GM18498 (cell line): Measurements from ENCODE around the gene CA11.

Experiments used
- ATAC-seq: cut with Tn5 transposase; IDR thresholded peaks from one replicate; pipeline ENCODE4 v1.9.1; 2021; ENCODE audit warnings: mild to moderate bottlenecking, moderate library complexity; ENCODE audit not compliant: unreplicated experiment

CA11 gene

GRCh38 chr19:48615231-48616040 lies 30.6 kb downstream of the CA11 start:
- no peak for ATAC-seq

GRCh38 chr19:48614436-48615230 lies 31.4 kb downstream of the CA11 start, which contains the start of gene FAM83E:
Gene FAM83E, minus strand, starts transcription at chr19:48615076. Its CDS starts 1,704 bp downstream, at chr19:48613372.
- no peak for ATAC-seq

DNA sequence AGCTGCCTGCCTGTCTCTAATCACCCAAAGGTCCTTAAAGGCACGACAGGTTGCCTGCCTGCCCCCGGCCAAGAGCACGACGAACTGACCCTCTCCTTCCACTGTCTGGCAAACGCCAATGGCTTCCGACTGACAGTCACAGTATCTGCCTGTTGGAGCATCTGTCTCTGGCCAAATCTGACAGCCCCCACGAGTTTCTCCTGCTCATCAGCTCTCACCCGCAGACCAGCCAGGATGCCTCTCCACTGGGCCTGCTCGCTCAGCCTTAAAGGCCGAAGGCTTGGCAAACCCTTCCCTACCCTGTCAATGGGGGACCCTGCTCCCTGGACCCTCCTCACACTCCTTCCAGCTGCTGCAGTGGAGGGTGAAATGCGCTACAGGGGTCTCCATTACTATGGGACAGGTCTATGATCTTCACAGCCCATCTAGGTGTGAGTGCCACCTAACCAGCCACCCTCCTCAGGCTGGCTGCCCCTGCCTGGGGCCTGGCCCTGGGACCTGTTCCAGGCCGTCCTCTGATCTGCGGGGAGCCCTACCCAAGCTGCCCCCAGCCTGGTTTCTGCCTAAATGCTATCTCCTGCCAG lies 32.0 kb downstream of the CA11 start:
- ATAC-seq, result no peak

DNA sequence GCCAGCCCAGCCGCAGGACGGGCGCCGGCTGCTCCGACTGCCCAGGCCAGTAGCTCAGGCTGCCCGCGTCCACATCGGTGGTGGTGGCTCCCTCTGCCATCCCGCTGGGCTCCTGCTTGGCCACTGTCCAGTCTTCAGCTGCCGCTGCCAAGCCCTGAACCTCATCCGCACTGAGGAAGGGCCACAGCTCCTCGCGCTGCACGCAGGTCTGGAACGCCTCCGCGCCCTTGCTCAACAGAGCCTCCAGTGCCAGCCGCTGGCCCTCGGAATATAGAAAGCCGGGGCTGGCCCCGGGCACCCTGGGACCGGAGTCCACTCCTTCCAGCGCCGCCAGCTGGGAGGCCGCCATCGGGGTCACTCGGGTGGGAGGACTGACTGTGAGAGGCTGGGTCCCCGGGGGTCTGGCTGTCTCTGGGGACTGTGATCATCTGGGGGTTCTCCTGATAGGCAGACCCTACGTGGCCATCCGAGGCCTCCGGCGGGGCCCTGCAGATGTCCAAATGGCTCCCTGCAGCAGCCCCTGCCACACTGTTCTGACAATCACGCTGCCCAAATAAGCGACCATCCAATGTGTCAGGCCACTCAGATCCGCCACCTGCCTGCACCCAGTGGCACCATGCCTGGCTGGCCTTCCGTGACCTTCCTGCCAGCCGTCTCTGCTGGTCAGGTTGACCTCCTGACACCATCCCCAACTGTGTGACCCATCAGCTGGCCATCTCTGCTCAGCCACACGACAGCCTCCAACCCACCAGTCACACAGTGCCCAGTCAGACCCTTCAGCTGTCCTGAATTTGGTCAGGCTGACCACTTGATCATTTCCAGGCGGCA lies 32.7 kb downstream of the CA11 start:
- ATAC-seq, result no peak

GRCh38 chr19:48611872-48612271 lies 34.1 kb downstream of the CA11 start:
- ATAC-seq, result no peak

DNA sequence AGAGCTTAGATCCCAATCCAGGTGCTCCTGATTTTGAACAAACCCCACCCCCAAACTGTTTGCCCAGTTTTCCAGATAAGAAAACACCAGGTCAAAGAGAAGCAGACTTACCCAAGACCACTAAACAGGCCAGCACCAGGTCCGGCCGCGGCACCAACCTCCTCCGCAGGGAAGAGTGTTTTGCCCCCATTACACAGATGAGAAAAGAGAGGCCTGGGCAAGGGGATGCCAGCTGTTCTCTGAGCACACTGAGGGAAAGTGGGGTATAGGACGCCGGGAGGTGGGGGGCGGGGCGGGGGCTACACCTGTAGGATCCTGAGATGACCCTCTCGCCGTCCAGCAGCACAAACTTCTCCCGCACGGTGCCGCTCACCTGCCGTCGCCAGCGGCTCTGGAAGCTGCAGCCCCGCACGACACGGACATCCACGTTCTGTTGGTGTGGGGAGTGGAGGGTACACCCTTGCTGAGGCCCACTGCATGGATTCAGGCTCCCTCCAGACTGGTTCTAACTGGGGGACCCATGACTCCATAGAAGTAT lies 36.3 kb downstream of the CA11 start:
- no peak for ATAC-seq

DNA sequence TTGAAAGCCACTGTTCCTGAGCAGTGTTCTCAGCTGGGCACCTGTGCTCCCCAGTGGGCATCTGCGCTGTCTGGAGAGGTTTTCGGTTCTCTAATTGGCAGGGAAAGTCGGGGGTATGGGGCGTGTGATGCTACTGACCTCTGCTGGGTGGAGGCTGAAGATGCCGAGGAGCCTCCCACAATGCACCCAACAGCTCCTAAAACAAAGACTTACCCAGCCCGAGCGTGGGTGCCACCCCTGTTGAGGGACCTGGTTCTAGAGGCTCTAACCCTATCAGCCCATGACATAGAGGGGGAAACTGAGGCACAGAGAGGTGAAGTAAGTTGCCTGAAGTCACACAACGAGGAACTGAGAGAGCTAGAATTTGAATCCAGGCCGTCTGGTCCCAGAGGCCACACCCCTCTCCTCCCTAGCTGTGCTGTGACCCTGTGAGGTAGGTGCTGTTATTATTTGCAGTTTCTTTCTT lies 37.2 kb downstream of the CA11 start:
- no peak for ATAC-seq

- ATAC-seq, result no peak
These were observed 38.6 kb downstream of the CA11 start for GRCh38 chr19:48607359-48607755.

DNA sequence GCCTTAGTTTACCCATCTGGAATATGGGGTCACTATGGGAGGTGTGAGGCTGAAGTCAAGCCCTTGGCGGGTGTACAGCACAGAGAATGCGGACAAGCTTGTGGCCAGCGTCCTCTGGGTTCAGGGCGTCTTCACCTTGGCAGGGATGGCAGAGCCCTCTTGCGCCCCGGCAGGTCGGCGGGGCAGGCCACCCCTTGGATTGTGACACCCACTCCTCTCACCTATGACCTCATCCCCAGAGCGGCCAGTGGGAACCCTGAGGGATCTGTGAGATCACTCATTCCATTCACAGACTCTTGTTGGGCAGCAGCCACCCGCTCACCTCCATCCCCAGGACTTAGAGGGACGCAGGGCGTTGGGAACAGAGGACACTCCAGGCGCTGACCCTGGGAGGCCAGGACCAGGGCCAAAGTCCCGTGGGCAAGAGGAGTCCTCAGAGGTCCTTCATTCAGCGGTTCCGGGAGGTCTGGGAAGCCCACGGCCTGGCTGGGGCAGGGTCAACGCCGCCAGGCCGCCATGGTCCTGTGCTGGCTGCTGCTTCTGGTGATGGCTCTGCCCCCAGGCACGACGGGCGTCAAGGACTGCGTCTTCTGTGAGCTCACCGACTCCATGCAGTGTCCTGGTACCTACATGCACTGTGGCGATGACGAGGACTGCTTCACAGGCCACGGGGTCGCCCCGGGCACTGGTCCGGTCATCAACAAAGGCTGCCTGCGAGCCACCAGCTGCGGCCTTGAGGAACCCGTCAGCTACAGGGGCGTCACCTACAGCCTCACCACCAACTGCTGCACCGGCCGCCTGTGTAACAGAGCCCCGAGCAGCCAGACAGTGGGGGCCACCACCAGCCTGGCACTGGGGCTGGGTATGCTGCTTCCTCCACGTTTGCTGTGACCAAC lies 39.3 kb downstream of the CA11 start, which contains the start of gene SPACA4:
Gene SPACA4, plus strand, starts transcription at position 280 of the 896 bp plus-strand sequence. Its CDS starts 237 bp downstream, at position 517.
- no peak for ATAC-seq

DNA sequence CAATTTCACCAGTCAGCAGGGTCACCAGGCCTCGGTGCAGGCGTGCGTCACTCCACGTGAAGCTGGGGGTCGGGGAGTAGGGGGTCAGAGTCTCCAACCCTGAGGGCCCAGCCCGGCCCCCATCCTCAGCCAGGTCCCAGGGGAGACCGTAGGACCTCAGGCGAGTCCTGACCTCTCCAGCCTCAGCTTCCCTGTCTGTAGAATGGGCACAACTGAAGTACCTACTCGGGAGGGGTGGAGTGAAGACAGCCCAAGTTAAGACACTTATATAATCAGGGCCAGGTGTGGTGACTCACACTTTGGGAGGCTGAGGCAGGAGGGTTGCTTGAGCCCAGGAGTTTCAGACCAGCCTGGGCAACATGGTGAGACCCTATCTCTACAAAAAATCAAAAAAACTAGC lies 42.1 kb downstream of the CA11 start:
- no peak for ATAC-seq

DNA sequence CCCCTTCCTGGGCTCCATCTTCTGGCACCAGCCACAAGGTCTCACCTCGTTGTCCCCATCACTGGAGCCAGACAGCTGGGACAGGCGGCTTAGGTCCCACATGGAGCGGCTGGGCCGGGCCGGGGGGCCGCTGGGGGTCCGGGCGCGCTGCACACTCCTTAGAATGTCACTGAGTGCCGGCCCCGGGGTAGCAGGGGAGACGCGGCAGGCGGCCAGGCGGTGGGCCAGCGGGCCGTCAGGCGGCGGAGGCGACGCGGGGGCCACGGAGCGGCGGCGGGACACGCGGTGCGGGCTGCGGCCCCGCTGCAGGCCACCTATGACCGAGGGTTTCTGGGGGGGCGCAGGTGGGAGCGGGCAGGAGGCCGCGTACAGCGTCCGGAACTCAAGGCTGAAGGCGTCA lies 42.5 kb downstream of the CA11 start:
- ATAC-seq, result no peak

DNA sequence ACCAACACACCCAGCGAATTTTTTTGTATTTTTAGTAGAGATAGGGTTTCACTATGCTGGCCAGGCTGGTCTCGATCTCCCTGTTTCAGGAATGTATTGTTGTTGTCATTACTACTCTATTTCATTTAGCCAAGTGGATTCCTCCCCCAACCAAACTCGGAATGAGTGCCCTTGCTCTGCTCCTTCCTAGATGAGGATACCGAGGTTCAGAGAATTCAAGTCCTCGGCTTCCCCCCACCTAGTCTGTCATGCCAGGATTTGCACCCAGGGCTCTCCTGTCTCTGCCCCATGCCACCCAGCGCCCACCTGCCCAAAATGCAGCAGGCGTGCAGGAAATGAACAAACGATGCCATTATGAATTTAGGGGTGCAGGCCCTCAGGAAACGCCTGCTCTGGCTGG lies 43.0 kb downstream of the CA11 start:
- no peak for ATAC-seq

GRCh38 chr19:48600679-48601417 lies 45.1 kb downstream of the CA11 start:
- ATAC-seq, result no peak

DNA sequence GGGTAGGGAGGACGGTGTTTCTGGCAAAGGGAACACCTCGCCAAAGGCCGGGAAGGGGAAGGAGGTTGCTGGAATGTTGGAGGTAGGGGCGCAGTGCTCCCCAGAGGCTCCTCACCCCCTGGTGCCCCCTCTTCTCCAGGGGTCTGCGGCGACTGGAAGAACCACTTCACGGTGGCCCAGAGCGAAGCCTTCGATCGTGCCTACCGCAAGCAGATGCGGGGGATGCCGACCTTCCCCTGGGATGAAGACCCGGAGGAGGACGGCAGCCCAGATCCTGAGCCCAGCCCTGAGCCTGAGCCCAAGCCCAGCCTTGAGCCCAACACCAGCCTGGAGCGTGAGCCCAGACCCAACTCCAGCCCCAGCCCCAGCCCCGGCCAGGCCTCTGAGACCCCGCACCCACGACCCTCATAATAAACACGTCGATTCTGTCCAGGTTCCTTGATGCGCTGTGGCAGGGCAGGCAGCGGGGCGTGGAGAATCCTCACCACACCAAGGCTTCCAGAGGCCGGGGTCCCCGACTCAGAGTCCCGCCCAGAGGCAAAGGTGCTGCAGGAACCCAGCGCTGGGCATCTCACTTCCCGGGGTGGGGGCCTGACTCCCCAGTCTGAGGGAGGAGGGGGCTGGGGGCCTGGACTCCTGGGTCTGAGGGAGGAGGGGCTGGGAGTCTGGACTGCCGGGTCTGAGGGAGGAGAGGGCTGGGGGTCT lies 46.8 kb downstream of the CA11 start:
- ATAC-seq, result no peak

GRCh38 chr19:48596679-48597465 lies 49.1 kb downstream of the CA11 start:
- no peak for ATAC-seq

- no peak for ATAC-seq
These were observed 49.8 kb downstream of the CA11 start for GRCh38 chr19:48596237-48596636.

GRCh38 chr19:48595833-48596232 lies 50.2 kb downstream of the CA11 start:
- no peak for ATAC-seq
